ENCODE data around the gene RBM44.

RBM44 gene

DNA sequence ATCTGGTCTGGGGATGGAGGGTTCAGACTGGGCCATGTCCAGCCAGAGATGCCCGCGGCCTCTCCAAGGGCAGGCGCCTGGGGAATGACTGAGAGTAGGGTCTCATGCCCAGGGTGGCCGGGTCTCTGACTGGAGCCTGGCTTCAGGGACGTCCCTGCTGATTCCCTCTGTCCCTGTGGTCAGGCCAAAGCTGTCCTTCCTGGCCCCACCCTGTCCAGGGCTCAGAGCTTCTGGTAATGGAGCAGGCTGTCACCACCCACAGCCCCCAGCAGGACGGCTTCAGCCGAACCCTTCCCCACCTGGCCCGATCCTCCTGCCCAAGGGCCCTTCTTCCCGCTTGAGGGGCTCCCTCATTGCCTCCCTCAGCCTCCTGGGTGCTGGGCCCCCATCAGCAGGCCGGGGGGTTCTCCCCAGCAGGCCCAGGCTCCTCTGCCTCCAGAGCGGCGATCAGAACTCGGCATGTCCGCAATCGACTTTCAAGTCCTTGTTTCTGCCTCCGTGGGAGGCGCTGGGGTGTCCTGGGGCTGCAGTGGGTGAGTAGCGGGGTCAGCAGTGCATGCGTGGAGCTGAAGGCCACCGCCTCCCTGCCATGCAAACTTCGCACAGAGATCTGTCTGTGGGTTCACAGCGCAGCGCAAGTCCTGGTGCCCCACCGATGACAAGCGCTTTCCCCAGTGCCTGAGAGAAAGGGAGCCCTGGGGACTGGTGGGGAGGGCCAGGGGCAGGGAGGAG is 79.2 kb downstream of the RBM44 start:
- no peaks in the 10 kb centered on the region for H3K27me3 ChIP-seq (replicated peaks in 2 of 5; ENCODE audit: control insufficient read depth in 4 of 5, insufficient read depth in 5 of 5, low read length in 4 of 5)
- ChIA-PET POLR2A (no interaction called here), CTCF (interaction anchor here (1.0 kb wide), 1 partner anchor 10 kb away, joined by 3 read pairs; no protein-coding TSS in a partner anchor)
- no peak overlapping the region for H3K4me3 ChIP-seq (ENCODE audit: control insufficient read depth in 1 of 7, extremely low read depth in 1 of 7, insufficient read depth in 4 of 7, low read depth in 2 of 7, low read length in 6 of 7)
- no peaks in the 10 kb centered on the region for H3K9me3 ChIP-seq (ENCODE audit: control extremely low read depth in 1 of 5, control insufficient read depth in 4 of 5, insufficient read depth in 2 of 5, low read depth in 1 of 5, low read length in 4 of 5)
- no peak for DNase-seq
- peaks cover 0 to 6% (median 3%) of the 10 kb centered on the region in 4 experiments for H3K36me3 ChIP-seq (ENCODE audit: control insufficient read depth in 4 of 4, insufficient read depth in 4 of 4, low read length in 3 of 4)
- 94% methylated on average over 25 of the region's 25 CpGs for WGBS (ENCODE audit: insufficient coverage)
- H3K4me1 ChIP-seq (ENCODE audit: control extremely low read depth in 1 of 4, control insufficient read depth in 4 of 4, insufficient read depth in 4 of 4, low read length in 3 of 4), result peaks cover 0 to 15% (median 12%) of the 10 kb centered on the region in 4 experiments
- no peak overlapping the region for H3K27ac ChIP-seq (ENCODE audit: insufficient read depth in 1 of 2, low read depth in 1 of 2, low read length in 2 of 2, poor library complexity in 1 of 2, severe bottlenecking in 2 of 2)

DNA sequence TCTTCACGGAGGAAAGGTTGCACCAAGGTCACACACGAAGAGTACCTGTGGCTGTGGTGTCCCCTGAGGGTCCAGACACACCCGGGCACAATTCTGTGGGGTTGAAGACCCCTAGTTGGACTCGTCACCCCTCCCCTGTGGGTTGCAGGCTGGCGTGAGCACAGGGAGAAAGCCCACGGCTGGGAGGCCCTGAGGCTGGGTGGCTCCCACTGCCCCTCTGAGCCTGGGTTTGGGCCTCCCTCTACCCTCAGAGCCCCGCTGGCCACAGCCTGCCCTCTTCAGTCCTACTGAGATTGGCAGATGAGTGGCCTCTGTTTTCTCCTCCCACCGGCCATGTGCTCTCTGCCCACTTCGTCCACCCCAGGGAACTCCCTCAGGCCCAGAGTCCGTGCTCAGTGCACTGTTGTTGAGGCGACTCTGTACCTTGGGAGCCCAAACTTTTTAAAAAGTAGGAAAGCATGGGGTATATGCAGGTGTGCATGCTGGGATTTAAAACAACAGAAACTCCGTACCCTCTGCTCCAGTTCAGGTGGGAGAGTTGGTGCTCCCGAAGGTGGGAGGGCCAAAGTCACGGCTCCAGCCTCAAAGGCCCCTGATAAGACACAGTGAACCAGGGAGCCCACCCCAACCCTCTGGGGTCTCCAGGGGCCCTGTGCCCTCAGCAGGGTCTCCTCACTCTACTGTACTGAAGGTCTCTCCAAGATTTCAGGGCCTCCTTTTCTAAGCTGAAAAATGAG is 79.9 kb downstream of the RBM44 start:
- Histone ChIP-seq H3K4me3 (ENCODE audit: control insufficient read depth in 1 of 7, extremely low read depth in 1 of 7, insufficient read depth in 4 of 7, low read depth in 2 of 7, low read length in 6 of 7) (no peak overlapping the region), H3K27me3 (replicated peaks in 2 of 5; ENCODE audit: control insufficient read depth in 4 of 5, insufficient read depth in 5 of 5, low read length in 4 of 5) (no peaks in the 10 kb centered on the region), H3K36me3 (ENCODE audit: control insufficient read depth in 4 of 4, insufficient read depth in 4 of 4, low read length in 3 of 4) (peaks cover 0 to 6% (median 3%) of the 10 kb centered on the region in 4 experiments), H3K9me3 (ENCODE audit: control extremely low read depth in 1 of 5, control insufficient read depth in 4 of 5, insufficient read depth in 2 of 5, low read depth in 1 of 5, low read length in 4 of 5) (no peaks in the 10 kb centered on the region), H3K27ac (ENCODE audit: insufficient read depth in 1 of 2, low read depth in 1 of 2, low read length in 2 of 2, poor library complexity in 1 of 2, severe bottlenecking in 2 of 2) (no peak overlapping the region), H3K4me1 (ENCODE audit: control extremely low read depth in 1 of 4, control insufficient read depth in 4 of 4, insufficient read depth in 4 of 4, low read length in 3 of 4) (peaks cover 0 to 8% (median 6%) of the 10 kb centered on the region in 4 experiments)
- POLR2A ChIA-PET, result no interaction called here
- no peak for DNase-seq
- WGBS (ENCODE audit: insufficient coverage), result over 99% methylated on average over 10 of the region's 14 CpGs
- CTCF ChIA-PET, result interaction anchor here (0.6 kb wide), 1 partner anchor 58 kb away, joined by 3 read pairs; no protein-coding TSS in a partner anchor

DNA sequence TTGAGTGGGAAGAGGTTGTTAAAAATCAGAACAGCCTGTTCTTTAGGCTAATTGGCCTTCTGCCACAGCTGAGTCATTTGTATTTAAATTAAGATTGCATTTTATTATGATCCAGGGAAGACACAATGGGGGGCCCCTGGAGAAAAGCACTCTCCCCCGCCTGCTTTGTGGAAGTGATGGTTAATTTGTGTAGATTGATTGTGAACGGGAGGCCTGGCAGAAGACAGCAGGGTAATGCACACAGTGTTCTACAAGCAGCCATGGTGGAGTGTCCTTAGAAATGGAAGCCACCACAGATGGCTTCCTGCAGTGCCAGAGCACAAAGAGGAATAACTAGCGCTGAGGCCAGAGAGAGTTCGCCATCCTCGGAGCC is 80.5 kb downstream of the RBM44 start:
- CTCF ChIA-PET, result interaction anchor here (0.6 kb wide), 1 partner anchor 59 kb away, joined by 3 read pairs; no protein-coding TSS in a partner anchor
- H3K27ac ChIP-seq (ENCODE audit: insufficient read depth in 1 of 2, low read depth in 1 of 2, low read length in 2 of 2, poor library complexity in 1 of 2, severe bottlenecking in 2 of 2), result no peak overlapping the region
- POLR2A ChIA-PET, result no interaction called here
- DNase-seq, result no peak
- WGBS (ENCODE audit: insufficient coverage), result 100% methylated on average over 2 of the region's 5 CpGs
- no peaks in the 10 kb centered on the region for H3K9me3 ChIP-seq (ENCODE audit: control extremely low read depth in 1 of 5, control insufficient read depth in 4 of 5, insufficient read depth in 2 of 5, low read depth in 1 of 5, low read length in 4 of 5)
- H3K4me3 ChIP-seq (ENCODE audit: control insufficient read depth in 1 of 7, extremely low read depth in 1 of 7, insufficient read depth in 4 of 7, low read depth in 2 of 7, low read length in 6 of 7), result no peak overlapping the region
- no peaks in the 10 kb centered on the region for H3K27me3 ChIP-seq (replicated peaks in 2 of 5; ENCODE audit: control insufficient read depth in 4 of 5, insufficient read depth in 5 of 5, low read length in 4 of 5)
- peaks cover 0 to 6% (median 3%) of the 10 kb centered on the region in 4 experiments for H3K36me3 ChIP-seq (ENCODE audit: control insufficient read depth in 4 of 4, insufficient read depth in 4 of 4, low read length in 3 of 4)
- H3K4me1 ChIP-seq (ENCODE audit: control extremely low read depth in 1 of 4, control insufficient read depth in 4 of 4, insufficient read depth in 4 of 4, low read length in 3 of 4), result peaks cover 0 to 2% (median under 1%) of the 10 kb centered on the region in 4 experiments

DNA sequence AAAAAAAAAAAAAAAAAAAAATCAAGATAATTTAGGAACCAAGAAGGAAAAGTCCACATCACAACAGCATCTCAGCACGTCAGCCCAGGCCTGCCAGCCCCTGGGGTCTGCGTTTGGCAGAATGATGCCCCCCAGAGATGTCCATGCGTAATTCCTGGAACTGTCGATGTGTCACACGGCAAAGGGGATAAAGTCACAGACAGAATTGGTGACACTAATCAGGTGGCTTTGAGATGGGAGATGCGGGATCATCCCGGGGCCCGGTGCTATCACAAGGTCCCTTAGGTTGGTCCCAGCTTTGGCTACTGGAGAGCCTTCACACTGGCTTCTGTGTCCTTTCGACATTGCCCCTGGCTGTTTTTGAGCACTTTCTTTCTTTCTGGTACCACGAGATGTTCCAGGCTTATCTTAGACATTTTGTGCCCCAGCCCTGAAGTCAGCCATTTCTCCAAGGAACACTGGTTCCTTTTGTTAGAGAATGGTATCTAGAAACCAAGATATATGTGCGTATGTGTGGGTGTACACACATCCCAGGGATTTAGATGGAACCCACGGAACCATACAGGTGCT is 81.5 kb downstream of the RBM44 start:
- Histone ChIP-seq H3K4me3 (ENCODE audit: control insufficient read depth in 1 of 7, extremely low read depth in 1 of 7, insufficient read depth in 4 of 7, low read depth in 2 of 7, low read length in 6 of 7) (no peak overlapping the region), H3K36me3 (ENCODE audit: control insufficient read depth in 4 of 4, insufficient read depth in 4 of 4, low read length in 3 of 4) (peaks cover 0 to 6% (median 3%) of the 10 kb centered on the region in 4 experiments), H3K9me3 (ENCODE audit: control extremely low read depth in 1 of 5, control insufficient read depth in 4 of 5, insufficient read depth in 2 of 5, low read depth in 1 of 5, low read length in 4 of 5) (no peaks in the 10 kb centered on the region), H3K4me1 (ENCODE audit: control extremely low read depth in 1 of 4, control insufficient read depth in 4 of 4, insufficient read depth in 4 of 4, low read length in 3 of 4) (peaks cover 0 to 2% (median 0%) of the 10 kb centered on the region in 4 experiments), H3K27ac (ENCODE audit: insufficient read depth in 1 of 2, low read depth in 1 of 2, low read length in 2 of 2, poor library complexity in 1 of 2, severe bottlenecking in 2 of 2) (no peak overlapping the region), H3K27me3 (replicated peaks in 2 of 5; ENCODE audit: control insufficient read depth in 4 of 5, insufficient read depth in 5 of 5, low read length in 4 of 5) (no peaks in the 10 kb centered on the region)
- WGBS (ENCODE audit: insufficient coverage), result 95% methylated on average over 10 of the region's 12 CpGs
- POLR2A ChIA-PET, result no interaction called here
- CTCF ChIA-PET, result no interaction called here
- no peak for DNase-seq

GRCh38 chr2:237882510-237883481 is 84.2 kb downstream of the RBM44 start:
- no peak overlapping the region for H3K27ac ChIP-seq (ENCODE audit: insufficient read depth in 1 of 2, low read depth in 1 of 2, low read length in 2 of 2, poor library complexity in 1 of 2, severe bottlenecking in 2 of 2)
- WGBS (ENCODE audit: insufficient coverage), result 97% methylated on average over 18 of the region's 20 CpGs
- DNase-seq, result no peak
- POLR2A ChIA-PET, result no interaction called here
- H3K27me3 ChIP-seq (replicated peaks in 2 of 5; ENCODE audit: control insufficient read depth in 4 of 5, insufficient read depth in 5 of 5, low read length in 4 of 5), result no peaks in the 10 kb centered on the region
- H3K4me3 ChIP-seq (ENCODE audit: control insufficient read depth in 1 of 7, extremely low read depth in 1 of 7, insufficient read depth in 4 of 7, low read depth in 2 of 7, low read length in 6 of 7), result no peak overlapping the region
- H3K36me3 ChIP-seq (ENCODE audit: control insufficient read depth in 4 of 4, insufficient read depth in 4 of 4, low read length in 3 of 4), result peaks cover 0 to 6% (median 0%) of the 10 kb centered on the region in 4 experiments
- CTCF ChIA-PET, result interaction anchor here (0.6 kb wide), 2 partner anchors 20 to 182 kb away, joined by 3 read pairs; no protein-coding TSS in a partner anchor
- H3K9me3 ChIP-seq (ENCODE audit: control extremely low read depth in 1 of 5, control insufficient read depth in 4 of 5, insufficient read depth in 2 of 5, low read depth in 1 of 5, low read length in 4 of 5), result no peaks in the 10 kb centered on the region
- no peaks in the 10 kb centered on the region for H3K4me1 ChIP-seq (ENCODE audit: control extremely low read depth in 1 of 4, control insufficient read depth in 4 of 4, insufficient read depth in 4 of 4, low read length in 3 of 4)

GRCh38 chr2:237883951-237884446 is 85.4 kb downstream of the RBM44 start:
- 93% methylated on average over 3 of the region's 10 CpGs for WGBS (ENCODE audit: insufficient coverage)
- no peaks in the 10 kb centered on the region for H3K9me3 ChIP-seq (ENCODE audit: control extremely low read depth in 1 of 5, control insufficient read depth in 4 of 5, insufficient read depth in 2 of 5, low read depth in 1 of 5, low read length in 4 of 5)
- no peak overlapping the region for H3K4me3 ChIP-seq (ENCODE audit: control insufficient read depth in 1 of 7, extremely low read depth in 1 of 7, insufficient read depth in 4 of 7, low read depth in 2 of 7, low read length in 6 of 7)
- no peak for DNase-seq
- H3K36me3 ChIP-seq (ENCODE audit: control insufficient read depth in 4 of 4, insufficient read depth in 4 of 4, low read length in 3 of 4), result peaks cover 0 to 6% (median 0%) of the 10 kb centered on the region in 4 experiments
- H3K4me1 ChIP-seq (ENCODE audit: control extremely low read depth in 1 of 4, control insufficient read depth in 4 of 4, insufficient read depth in 4 of 4, low read length in 3 of 4), result no peaks in the 10 kb centered on the region
- no peaks in the 10 kb centered on the region for H3K27me3 ChIP-seq (replicated peaks in 2 of 5; ENCODE audit: control insufficient read depth in 4 of 5, insufficient read depth in 5 of 5, low read length in 4 of 5)
- CTCF ChIA-PET, result no interaction called here
- POLR2A ChIA-PET, result no interaction called here
- no peak overlapping the region for H3K27ac ChIP-seq (ENCODE audit: insufficient read depth in 1 of 2, low read depth in 1 of 2, low read length in 2 of 2, poor library complexity in 1 of 2, severe bottlenecking in 2 of 2)
